WTC11 (cell line): ENCODE data around the gene SEPTIN10. TPM values are rescaled to one million over a fixed set of nuclear protein-coding genes. Genes with fewer than 3 reads are reported as not detected.
A peak's percentile ranks its signal among the peaks of the same experiment; 100 is the strongest.

Source experiments
- ATAC-seq: fragments of 200-7000 bp; cut with Tn5 transposase; 2 replicates; pipeline ENCODE4 v1.10.0; 2021; ENCODE audit warnings: mild to moderate bottlenecking, moderate library complexity
- CTCF ChIA-PET: fragments of 300-600 bp; sonication (Branson Sonifier 250); formaldehyde crosslinking; loops from one replicate; lab custom pipeline; 2021; ENCODE audit warnings: antibody characterized with exemption; lab: Charles Lee
- POLR2A ChIA-PET: fragments of 350-600 bp; sonication (Branson Sonifier 250); formaldehyde crosslinking; loops from one replicate; lab custom pipeline; 2021; ENCODE audit warnings: antibody characterized with exemption; lab: Charles Lee
- DNase-seq: peaks from one replicate; pipeline ENCODE4 v3.0.0; 2021; ENCODE audit warnings: low spot score
- H3K27ac Mint-ChIP-seq: 2 replicates; pipeline ENCODE4 v1.8.0; 2021; ENCODE audit warnings: mixed read lengths
- H3K27me3 Mint-ChIP-seq: 2 replicates; pipeline ENCODE4 v1.8.0; 2021; ENCODE audit warnings: low read depth, mild to moderate bottlenecking, moderate library complexity, mixed read lengths
- H3K36me3 Mint-ChIP-seq: 2 replicates; pipeline ENCODE4 v1.8.0; 2021; ENCODE audit warnings: mixed read lengths
- H3K4me1 Mint-ChIP-seq: 2 replicates; pipeline ENCODE4 v1.8.0; 2022; ENCODE audit warnings: mixed read lengths
- H3K4me3 Mint-ChIP-seq: 2 replicates; pipeline ENCODE4 v1.8.0; 2021; ENCODE audit warnings: mild to moderate bottlenecking, moderate library complexity, mixed read lengths
- H3K9me3 Mint-ChIP-seq: 2 replicates; pipeline ENCODE4 v1.8.0; 2021; ENCODE audit warnings: mixed read lengths
- CREM ChIP-seq: sonication (generic); formaldehyde crosslinking; IDR thresholded peaks from 2 replicates; pipeline ENCODE4 v1.8.1; 2022; ENCODE audit warnings: mild to moderate bottlenecking, missing genetic modification reagents, moderate library complexity
- EMX1 ChIP-seq: fragments of 250-450 bp; sonication (Bioruptor Pico); IDR thresholded peaks from 2 replicates; pipeline ENCODE4 v1.8.0; 2021; ENCODE audit warnings: mild to moderate bottlenecking
- ESRRA ChIP-seq: sonication (generic); formaldehyde crosslinking; IDR thresholded peaks from 2 replicates; pipeline ENCODE4 v1.8.1; 2022; ENCODE audit warnings: mild to moderate bottlenecking, missing genetic modification reagents, borderline replicate concordance
- FOXP1 ChIP-seq: sonication (generic); formaldehyde crosslinking; IDR thresholded peaks from 2 replicates; pipeline ENCODE4 v1.8.0; 2022; ENCODE audit warnings: missing genetic modification reagents, mild to moderate bottlenecking, moderate library complexity, borderline replicate concordance
- MXD4 ChIP-seq: fragments of 250-450 bp; sonication (Bioruptor Pico); IDR thresholded peaks from 2 replicates; pipeline ENCODE4 v1.8.0; 2021; ENCODE audit warnings: mild to moderate bottlenecking, moderate library complexity, borderline replicate concordance
- MYBL2 ChIP-seq: sonication (generic); formaldehyde crosslinking; IDR thresholded peaks from 2 replicates; pipeline ENCODE4 v1.8.1; 2023; ENCODE audit warnings: mild to moderate bottlenecking, moderate library complexity, missing genetic modification reagents
- NR1H2 ChIP-seq: sonication (generic); formaldehyde crosslinking; IDR thresholded peaks from 2 replicates; pipeline ENCODE4 v1.9.0; 2021; ENCODE audit warnings: mild to moderate bottlenecking, moderate library complexity, missing genetic modification reagents
- OVOL2 ChIP-seq: fragments of 250-450 bp; sonication (Bioruptor Pico); IDR thresholded peaks from 2 replicates; pipeline ENCODE4 v1.9.0; 2021; ENCODE audit warnings: mild to moderate bottlenecking, borderline replicate concordance
- RELA ChIP-seq: sonication (generic); formaldehyde crosslinking; IDR thresholded peaks from 2 replicates; pipeline ENCODE4 v1.8.1; 2022; ENCODE audit warnings: missing genetic modification reagents, mild to moderate bottlenecking, borderline replicate concordance
- TEAD1 ChIP-seq: sonication (generic); formaldehyde crosslinking; IDR thresholded peaks from 2 replicates; pipeline ENCODE4 v1.8.0; 2022; ENCODE audit warnings: mild to moderate bottlenecking, missing genetic modification reagents
- ZBTB21 ChIP-seq: sonication (generic); formaldehyde crosslinking; IDR thresholded peaks from 2 replicates; pipeline ENCODE4 v1.8.1; 2023; ENCODE audit warnings: mild to moderate bottlenecking, missing genetic modification reagents, borderline replicate concordance
- ZNF219 ChIP-seq: sonication (generic); formaldehyde crosslinking; IDR thresholded peaks from 2 replicates; pipeline ENCODE4 v1.8.0; 2023; ENCODE audit warnings: missing genetic modification reagents, mild to moderate bottlenecking, borderline replicate concordance
- ZNF317 ChIP-seq: sonication (generic); formaldehyde crosslinking; IDR thresholded peaks from 2 replicates; pipeline ENCODE4 v1.8.1; 2023; ENCODE audit warnings: low read depth, mild to moderate bottlenecking, moderate library complexity, missing genetic modification reagents, borderline replicate concordance
- ZNF423 ChIP-seq: fragments of 250-450 bp; sonication (Bioruptor Pico); IDR thresholded peaks from 2 replicates; pipeline ENCODE4 v2.1.2; 2022; ENCODE audit warnings: mild to moderate bottlenecking, moderate library complexity
- total RNA-seq: library from RNA; stranded (reverse); gene quantifications from 3 replicates; pipeline ENCODE4 v1.2.3, GENCODE V29; 2021
- TF ChIP-seq, protein P1 (sequence below): sonication (generic); formaldehyde crosslinking; IDR thresholded peaks from 2 replicates; pipeline ENCODE4 v1.8.1; 2023; ENCODE audit warnings: mild to moderate bottlenecking, missing genetic modification reagents, moderate library complexity
- TF ChIP-seq, protein P2 (sequence below): sonication (generic); formaldehyde crosslinking; IDR thresholded peaks from 2 replicates; pipeline ENCODE4 v1.8.1; 2022; ENCODE audit warnings: low read depth, mild to moderate bottlenecking, moderate library complexity, missing genetic modification reagents, borderline replicate concordance
- TF ChIP-seq, protein P3 (sequence below): sonication (generic); formaldehyde crosslinking; conservative IDR thresholded peaks from 2 replicates; pipeline ENCODE4 v1.8.1; 2023; ENCODE audit warnings: mild to moderate bottlenecking, low read depth, missing genetic modification reagents, moderate library complexity
- TF ChIP-seq, protein P4 (sequence below): sonication (generic); formaldehyde crosslinking; IDR thresholded peaks from 2 replicates; pipeline ENCODE4 v1.8.1; 2022; ENCODE audit warnings: missing genetic modification reagents, borderline replicate concordance
- TF ChIP-seq, protein P5 (sequence below): sonication (generic); formaldehyde crosslinking; IDR thresholded peaks from 2 replicates; pipeline ENCODE4 v1.8.0; 2022; ENCODE audit warnings: missing genetic modification reagents

Gene SEPTIN10
- total RNA-seq, 1 experiment from 2014 or later = 86.8 TPM

DNA sequence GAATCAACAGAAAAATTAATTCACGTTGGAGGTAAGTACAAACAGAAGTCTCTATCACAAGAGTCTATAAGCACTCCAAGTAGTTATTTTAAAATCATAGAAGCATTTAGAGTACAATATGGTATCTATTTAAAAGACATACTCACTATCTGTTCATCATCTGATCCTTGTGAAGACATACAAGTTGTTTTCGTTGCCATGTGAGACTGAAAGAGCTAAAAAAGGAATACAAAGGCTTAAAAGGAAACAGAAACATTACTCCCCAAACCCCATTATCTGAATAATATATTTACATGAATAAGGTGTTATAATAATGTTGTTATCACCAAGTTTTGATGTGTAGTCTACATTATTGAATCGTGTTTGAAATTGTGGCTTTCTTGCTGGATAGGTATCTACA is 20.9 kb downstream of the SEPTIN10 start:
- CTCF ChIA-PET = no interaction called here
- Mint-ChIP-seq H3K27ac (no peak overlapping the region), H3K27me3 (no peaks in the 10 kb centered on the region), H3K4me1 (0 out of 2 replicates have a peak, but pooled peaks cover 3% of the 10 kb centered on the region)
- TF ChIP-seq ZNF317 (CRISPR knock-in tag) (no peak), ZNF219 (CRISPR knock-in tag) (no peak), OVOL2 (CRISPR knock-in tag) (no peak), NR1H2 (no peak), ZNF423 (no peak), RELA (CRISPR knock-in tag) (no peak), CREM (no peak), EMX1 (CRISPR knock-in tag) (no peak)
- TF ChIP-seq, protein P1, sequence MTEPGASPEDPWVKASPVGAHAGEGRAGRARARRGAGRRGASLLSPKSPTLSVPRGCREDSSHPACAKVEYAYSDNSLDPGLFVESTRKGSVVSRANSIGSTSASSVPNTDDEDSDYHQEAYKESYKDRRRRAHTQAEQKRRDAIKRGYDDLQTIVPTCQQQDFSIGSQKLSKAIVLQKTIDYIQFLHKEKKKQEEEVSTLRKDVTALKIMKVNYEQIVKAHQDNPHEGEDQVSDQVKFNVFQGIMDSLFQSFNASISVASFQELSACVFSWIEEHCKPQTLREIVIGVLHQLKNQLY (CRISPR knock-in tag) = no peak
- TF ChIP-seq, protein P2, sequence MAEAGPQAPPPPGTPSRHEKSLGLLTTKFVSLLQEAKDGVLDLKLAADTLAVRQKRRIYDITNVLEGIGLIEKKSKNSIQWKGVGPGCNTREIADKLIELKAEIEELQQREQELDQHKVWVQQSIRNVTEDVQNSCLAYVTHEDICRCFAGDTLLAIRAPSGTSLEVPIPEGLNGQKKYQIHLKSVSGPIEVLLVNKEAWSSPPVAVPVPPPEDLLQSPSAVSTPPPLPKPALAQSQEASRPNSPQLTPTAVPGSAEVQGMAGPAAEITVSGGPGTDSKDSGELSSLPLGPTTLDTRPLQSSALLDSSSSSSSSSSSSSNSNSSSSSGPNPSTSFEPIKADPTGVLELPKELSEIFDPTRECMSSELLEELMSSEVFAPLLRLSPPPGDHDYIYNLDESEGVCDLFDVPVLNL = no peak
- TF ChIP-seq, protein P3, sequence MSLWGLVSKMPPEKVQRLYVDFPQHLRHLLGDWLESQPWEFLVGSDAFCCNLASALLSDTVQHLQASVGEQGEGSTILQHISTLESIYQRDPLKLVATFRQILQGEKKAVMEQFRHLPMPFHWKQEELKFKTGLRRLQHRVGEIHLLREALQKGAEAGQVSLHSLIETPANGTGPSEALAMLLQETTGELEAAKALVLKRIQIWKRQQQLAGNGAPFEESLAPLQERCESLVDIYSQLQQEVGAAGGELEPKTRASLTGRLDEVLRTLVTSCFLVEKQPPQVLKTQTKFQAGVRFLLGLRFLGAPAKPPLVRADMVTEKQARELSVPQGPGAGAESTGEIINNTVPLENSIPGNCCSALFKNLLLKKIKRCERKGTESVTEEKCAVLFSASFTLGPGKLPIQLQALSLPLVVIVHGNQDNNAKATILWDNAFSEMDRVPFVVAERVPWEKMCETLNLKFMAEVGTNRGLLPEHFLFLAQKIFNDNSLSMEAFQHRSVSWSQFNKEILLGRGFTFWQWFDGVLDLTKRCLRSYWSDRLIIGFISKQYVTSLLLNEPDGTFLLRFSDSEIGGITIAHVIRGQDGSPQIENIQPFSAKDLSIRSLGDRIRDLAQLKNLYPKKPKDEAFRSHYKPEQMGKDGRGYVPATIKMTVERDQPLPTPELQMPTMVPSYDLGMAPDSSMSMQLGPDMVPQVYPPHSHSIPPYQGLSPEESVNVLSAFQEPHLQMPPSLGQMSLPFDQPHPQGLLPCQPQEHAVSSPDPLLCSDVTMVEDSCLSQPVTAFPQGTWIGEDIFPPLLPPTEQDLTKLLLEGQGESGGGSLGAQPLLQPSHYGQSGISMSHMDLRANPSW (CRISPR knock-in tag) = no peak
- TF ChIP-seq, all 79 proteins: peak for 0
- H3K36me3 Mint-ChIP-seq = peaks cover 8% of the 10 kb centered on the region
- POLR2A ChIA-PET = no interaction called here
- H3K9me3 Mint-ChIP-seq = no peaks in the 10 kb centered on the region
- H3K4me3 Mint-ChIP-seq = no peak overlapping the region
- ATAC-seq = no peak
- no peak for DNase-seq

DNA sequence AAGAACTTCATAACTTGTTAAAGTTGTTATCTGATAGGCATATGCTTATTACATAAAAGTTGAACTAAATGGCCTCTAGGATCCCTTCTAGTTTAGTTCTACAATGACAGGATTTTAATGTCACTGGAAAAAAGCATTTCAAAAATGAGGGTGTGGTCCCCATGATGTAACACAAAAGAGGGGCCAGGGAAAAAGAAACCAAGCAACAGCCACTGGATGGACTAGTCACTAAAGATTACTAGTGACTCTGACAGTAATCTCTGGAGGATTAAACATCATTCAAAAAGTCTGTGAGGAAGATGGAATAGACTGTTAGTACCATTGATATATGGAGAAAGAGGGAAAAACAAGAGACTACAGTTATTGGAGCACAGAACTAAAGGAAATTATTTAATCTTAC is 22.6 kb downstream of the SEPTIN10 start:
- 0 out of 2 replicates have a peak, but pooled peaks cover 3% of the 10 kb centered on the region for H3K4me1 Mint-ChIP-seq
- ATAC-seq (no peak), DNase-seq (no peak)
- peaks cover 14% of the 10 kb centered on the region for H3K36me3 Mint-ChIP-seq
- CTCF ChIA-PET = no interaction called here
- no peaks in the 10 kb centered on the region for H3K9me3 Mint-ChIP-seq
- H3K27ac Mint-ChIP-seq = 0 out of 2 replicates have a peak overlapping the region, but pooled peaks have one; percentile 1
- no peaks in the 10 kb centered on the region for H3K27me3 Mint-ChIP-seq
- no peak overlapping the region for H3K4me3 Mint-ChIP-seq
- POLR2A ChIA-PET = no interaction called here
- TF ChIP-seq, protein P4, sequence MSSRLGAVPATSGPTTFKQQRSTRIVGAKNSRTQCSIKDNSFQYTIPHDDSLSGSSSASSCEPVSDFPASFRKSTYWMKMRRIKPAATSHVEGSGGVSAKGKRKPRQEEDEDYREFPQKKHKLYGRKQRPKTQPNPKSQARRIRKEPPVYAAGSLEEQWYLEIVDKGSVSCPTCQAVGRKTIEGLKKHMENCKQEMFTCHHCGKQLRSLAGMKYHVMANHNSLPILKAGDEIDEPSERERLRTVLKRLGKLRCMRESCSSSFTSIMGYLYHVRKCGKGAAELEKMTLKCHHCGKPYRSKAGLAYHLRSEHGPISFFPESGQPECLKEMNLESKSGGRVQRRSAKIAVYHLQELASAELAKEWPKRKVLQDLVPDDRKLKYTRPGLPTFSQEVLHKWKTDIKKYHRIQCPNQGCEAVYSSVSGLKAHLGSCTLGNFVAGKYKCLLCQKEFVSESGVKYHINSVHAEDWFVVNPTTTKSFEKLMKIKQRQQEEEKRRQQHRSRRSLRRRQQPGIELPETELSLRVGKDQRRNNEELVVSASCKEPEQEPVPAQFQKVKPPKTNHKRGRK (CRISPR knock-in tag) = no peak
- TF ChIP-seq, protein P5, sequence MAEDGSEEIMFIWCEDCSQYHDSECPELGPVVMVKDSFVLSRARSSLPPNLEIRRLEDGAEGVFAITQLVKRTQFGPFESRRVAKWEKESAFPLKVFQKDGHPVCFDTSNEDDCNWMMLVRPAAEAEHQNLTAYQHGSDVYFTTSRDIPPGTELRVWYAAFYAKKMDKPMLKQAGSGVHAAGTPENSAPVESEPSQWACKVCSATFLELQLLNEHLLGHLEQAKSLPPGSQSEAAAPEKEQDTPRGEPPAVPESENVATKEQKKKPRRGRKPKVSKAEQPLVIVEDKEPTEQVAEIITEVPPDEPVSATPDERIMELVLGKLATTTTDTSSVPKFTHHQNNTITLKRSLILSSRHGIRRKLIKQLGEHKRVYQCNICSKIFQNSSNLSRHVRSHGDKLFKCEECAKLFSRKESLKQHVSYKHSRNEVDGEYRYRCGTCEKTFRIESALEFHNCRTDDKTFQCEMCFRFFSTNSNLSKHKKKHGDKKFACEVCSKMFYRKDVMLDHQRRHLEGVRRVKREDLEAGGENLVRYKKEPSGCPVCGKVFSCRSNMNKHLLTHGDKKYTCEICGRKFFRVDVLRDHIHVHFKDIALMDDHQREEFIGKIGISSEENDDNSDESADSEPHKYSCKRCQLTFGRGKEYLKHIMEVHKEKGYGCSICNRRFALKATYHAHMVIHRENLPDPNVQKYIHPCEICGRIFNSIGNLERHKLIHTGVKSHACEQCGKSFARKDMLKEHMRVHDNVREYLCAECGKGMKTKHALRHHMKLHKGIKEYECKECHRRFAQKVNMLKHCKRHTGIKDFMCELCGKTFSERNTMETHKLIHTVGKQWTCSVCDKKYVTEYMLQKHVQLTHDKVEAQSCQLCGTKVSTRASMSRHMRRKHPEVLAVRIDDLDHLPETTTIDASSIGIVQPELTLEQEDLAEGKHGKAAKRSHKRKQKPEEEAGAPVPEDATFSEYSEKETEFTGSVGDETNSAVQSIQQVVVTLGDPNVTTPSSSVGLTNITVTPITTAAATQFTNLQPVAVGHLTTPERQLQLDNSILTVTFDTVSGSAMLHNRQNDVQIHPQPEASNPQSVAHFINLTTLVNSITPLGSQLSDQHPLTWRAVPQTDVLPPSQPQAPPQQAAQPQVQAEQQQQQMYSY (CRISPR knock-in tag) = no peak
- TF ChIP-seq, protein P1 (CRISPR knock-in tag) = no peak
- TF ChIP-seq ESRRA (CRISPR knock-in tag) (no peak), NR1H2 (no peak), MYBL2 (CRISPR knock-in tag) (no peak), MXD4 (CRISPR knock-in tag) (no peak), TEAD1 (CRISPR knock-in tag) (no peak), CREM (no peak), ZBTB21 (CRISPR knock-in tag) (no peak), FOXP1 (no peak), ZNF423 (no peak)
- TF ChIP-seq, protein P3 (CRISPR knock-in tag) = no peak
